HG03571 (cell line): ENCODE measurements around the gene FCHSD2.
"Not testable (repeated sequence)": the region's sequence is repeated elsewhere in the genome, so short reads cannot be mapped to it uniquely, and the experiment has no call there.

Experiments used
- ATAC-seq: cut with Tn5 transposase; IDR thresholded peaks from one replicate; pipeline ENCODE4 v1.9.1; 2021; ENCODE audit not compliant: unreplicated experiment

FCHSD2 gene

GRCh38 chr11:73017024-73017751, 124.9 kb downstream of the FCHSD2 start:
- no peak for ATAC-seq

GRCh38 chr11:73013021-73013420, 129.1 kb downstream of the FCHSD2 start:
- no peak for ATAC-seq

GRCh38 chr11:73012121-73012863, 129.8 kb downstream of the FCHSD2 start:
- ATAC-seq = no peak

GRCh38 chr11:73011126-73011817, 130.8 kb downstream of the FCHSD2 start:
- ATAC-seq = no peak

- no peak for ATAC-seq
Measured at GRCh38 chr11:73009972-73010371, 132.1 kb downstream of the FCHSD2 start.

- no peak for ATAC-seq
Measured at GRCh38 chr11:73004088-73004487, 138.0 kb downstream of the FCHSD2 start.

GRCh38 chr11:73003088-73003487, 139.0 kb downstream of the FCHSD2 start:
- ATAC-seq = no peak

GRCh38 chr11:73002214-73002613, 139.9 kb downstream of the FCHSD2 start:
- no peak for ATAC-seq

GRCh38 chr11:73001615-73002014, 140.5 kb downstream of the FCHSD2 start:
- no peak for ATAC-seq

- no peak for ATAC-seq
Measured at GRCh38 chr11:72998676-72999075, 143.4 kb downstream of the FCHSD2 start.

- no peak for ATAC-seq
Measured at GRCh38 chr11:72996959-72997358, 145.2 kb downstream of the FCHSD2 start.

GRCh38 chr11:72989727-72990126, 152.4 kb downstream of the FCHSD2 start:
- ATAC-seq = no peak

- ATAC-seq = no peak
Measured at GRCh38 chr11:72988821-72989220, 153.3 kb downstream of the FCHSD2 start.

GRCh38 chr11:72985645-72986044, 156.5 kb downstream of the FCHSD2 start:
- ATAC-seq = no peak

GRCh38 chr11:72984453-72985077, 157.6 kb downstream of the FCHSD2 start:
- no peak for ATAC-seq

GRCh38 chr11:72983560-72983959, 158.6 kb downstream of the FCHSD2 start:
- no peak for ATAC-seq

- no peak for ATAC-seq
Measured at GRCh38 chr11:72981971-72982685, 160.0 kb downstream of the FCHSD2 start.

GRCh38 chr11:72981080-72981479, 161.0 kb downstream of the FCHSD2 start:
- ATAC-seq = no peak

GRCh38 chr11:72977782-72978181, 164.3 kb downstream of the FCHSD2 start:
- ATAC-seq = not testable (repeated sequence)

- not testable (repeated sequence) for ATAC-seq
Measured at GRCh38 chr11:72976522-72976892, 165.6 kb downstream of the FCHSD2 start.
